Measurements from ENCODE around the gene BBIP1. TPM values are rescaled to one million over a fixed set of nuclear protein-coding genes. Genes with fewer than 3 reads are reported as not detected.
A peak's percentile ranks its signal among the peaks of the same experiment; 100 is the strongest.

BBIP1 gene
- total and polyA plus RNA-seq, 4 donors: 20.5 to 42.4 (median 30.6) TPM

GRCh38 chr10:110865809-110866482 is 53.0 kb downstream of the BBIP1 start:
- H3K27me3 ChIP-seq (ENCODE audit: control insufficient read depth in 3 of 3, insufficient read depth in 3 of 3, low read length in 2 of 3): no peaks in the 10 kb centered on the region
- H3K27ac ChIP-seq (ENCODE audit: low read depth in 1 of 2, low read length in 1 of 2): peak overlapping the region in 1 of 2 donors; percentile 57
- WGBS, 2 donors: 27 to 47% methylated on average over 4 of the region's 4 CpGs
- H3K4me1 ChIP-seq (ENCODE audit: control insufficient read depth in 5 of 5, insufficient read depth in 5 of 5, low read length in 5 of 5): peaks cover 0 to 20% (median 5%) of the 10 kb centered on the region in 5 donors
- TF ChIP-seq CTCF (IDR thresholded peaks at IDR 0.05; ENCODE audit: control extremely low read depth, extremely low read depth): no peak
- H3K36me3 ChIP-seq (ENCODE audit: control insufficient read depth in 4 of 4, insufficient read depth in 4 of 4, low read length in 4 of 4): no peaks in the 10 kb centered on the region
- ATAC-seq (ENCODE audit: insufficient read depth, low FRiP score) (no peak), DNase-seq (no peak)
- H3K4me3 ChIP-seq: no peak overlapping the region
- H3K9me3 ChIP-seq (ENCODE audit: control insufficient read depth in 4 of 4, insufficient read depth in 3 of 4, low read length in 3 of 4): no peaks in the 10 kb centered on the region
- no peak overlapping the region for H3K9ac ChIP-seq (ENCODE audit: insufficient read depth in 1 of 2, low read length in 2 of 2)

- Histone ChIP-seq H3K9me3 (ENCODE audit: control insufficient read depth in 4 of 4, insufficient read depth in 3 of 4, low read length in 3 of 4) (no peaks in the 10 kb centered on the region), H3K4me3 (no peak overlapping the region), H3K27me3 (ENCODE audit: control insufficient read depth in 3 of 3, insufficient read depth in 3 of 3, low read length in 2 of 3) (no peaks in the 10 kb centered on the region), H3K27ac (ENCODE audit: low read depth in 1 of 2, low read length in 1 of 2) (peak overlapping the region in 1 of 2 donors; percentile 81), H3K36me3 (ENCODE audit: control insufficient read depth in 4 of 4, insufficient read depth in 4 of 4, low read length in 4 of 4) (no peaks in the 10 kb centered on the region), H3K9ac (ENCODE audit: insufficient read depth in 1 of 2, low read length in 2 of 2) (no peak overlapping the region), H3K4me1 (ENCODE audit: control insufficient read depth in 5 of 5, insufficient read depth in 5 of 5, low read length in 5 of 5) (peaks cover 0 to 19% (median 8%) of the 10 kb centered on the region in 5 donors)
- DNase-seq (no peak), ATAC-seq (ENCODE audit: insufficient read depth, low FRiP score) (peak; percentile 29)
- no peak for TF ChIP-seq CTCF (IDR thresholded peaks at IDR 0.05; ENCODE audit: control extremely low read depth, extremely low read depth)
- WGBS, 2 donors: 26 to 38% methylated on average over 6 of the region's 6 CpGs
Measured at GRCh38 chr10:110865186-110865808, 53.7 kb downstream of the BBIP1 start.

GRCh38 chr10:110864662-110865140 is 54.3 kb downstream of the BBIP1 start:
- TF ChIP-seq CTCF (IDR thresholded peaks at IDR 0.05; ENCODE audit: control extremely low read depth, extremely low read depth): no peak

More at GRCh38 chr10:110864662-110865140, 54.3 kb downstream of the BBIP1 start:
- WGBS, 2 donors: 29 to 30% methylated on average over 6 of the region's 6 CpGs
- Histone ChIP-seq H3K4me3 (no peak overlapping the region), H3K36me3 (ENCODE audit: control insufficient read depth in 4 of 4, insufficient read depth in 4 of 4, low read length in 4 of 4) (no peaks in the 10 kb centered on the region), H3K9ac (ENCODE audit: insufficient read depth in 1 of 2, low read length in 2 of 2) (no peak overlapping the region), H3K9me3 (ENCODE audit: control insufficient read depth in 4 of 4, insufficient read depth in 3 of 4, low read length in 3 of 4) (no peaks in the 10 kb centered on the region), H3K27ac (ENCODE audit: low read depth in 1 of 2, low read length in 1 of 2) (peak overlapping the region in 1 of 2 donors; percentile 92), H3K4me1 (ENCODE audit: control insufficient read depth in 5 of 5, insufficient read depth in 5 of 5, low read length in 5 of 5) (peaks cover 3 to 25% (median 14%) of the 10 kb centered on the region in 5 donors), H3K27me3 (ENCODE audit: control insufficient read depth in 3 of 3, insufficient read depth in 3 of 3, low read length in 2 of 3) (no peaks in the 10 kb centered on the region)
- peak in 2 of 3 donors; percentile 57 to 74 for DNase-seq
- ATAC-seq (ENCODE audit: insufficient read depth, low FRiP score): peak; percentile 64

Measured in lung (tissue), 12 donors.